ENCODE results near the gene KDM5C. TPM values are rescaled to one million over a fixed set of nuclear protein-coding genes. Genes with fewer than 3 reads are reported as not detected.

KDM5C gene
- total RNA-seq, 2 donors from 2014 or later = 65.1 to 171 TPM

- no peaks in the 10 kb centered on the region for H3K9me3 ChIP-seq
- no peaks in the 10 kb centered on the region for H3K36me3 ChIP-seq (replicated peaks in 1 of 2; ENCODE audit: insufficient read depth in 1 of 2, low read depth in 2 of 2)
- H3K27ac ChIP-seq = no peak overlapping the region
- intact Hi-C loops (cut with DNase I) = no loop called here
- H3K4me1 ChIP-seq = no peaks in the 10 kb centered on the region
- ATAC-seq = no peak
- 77 to 87% methylated on average over 4 to 6 of the region's 7 CpGs for WGBS, 2 donors
- TF ChIP-seq POLR2A (IDR thresholded peaks at IDR 0.05) (no peak), CTCF (IDR thresholded peaks at IDR 0.05) (no peak)
- no peaks in the 10 kb centered on the region for H3K27me3 ChIP-seq
- no peak overlapping the region for H3K4me3 ChIP-seq
- no peak for DNase-seq
Measured at GRCh38 chrX:53262189-53262917, 37.3 kb upstream of the KDM5C start.

- intact Hi-C loops (cut with DNase I) = no loop called here
- H3K9me3 ChIP-seq = no peaks in the 10 kb centered on the region
- WGBS, 2 donors = 58 to 74% methylated on average over 7 of the region's 7 CpGs
- H3K36me3 ChIP-seq (replicated peaks in 1 of 2; ENCODE audit: insufficient read depth in 1 of 2, low read depth in 2 of 2) = no peaks in the 10 kb centered on the region
- H3K27me3 ChIP-seq = no peaks in the 10 kb centered on the region
- H3K4me3 ChIP-seq = no peak overlapping the region
- no peak overlapping the region for H3K27ac ChIP-seq
- no peak for ATAC-seq
- no peaks in the 10 kb centered on the region for H3K4me1 ChIP-seq
- DNase-seq = no peak
- no peak for TF ChIP-seq POLR2A (IDR thresholded peaks at IDR 0.05)
- no peak for TF ChIP-seq CTCF (IDR thresholded peaks at IDR 0.05)
Measured at GRCh38 chrX:53261355-53261972, 36.5 kb upstream of the KDM5C start.

DNA sequence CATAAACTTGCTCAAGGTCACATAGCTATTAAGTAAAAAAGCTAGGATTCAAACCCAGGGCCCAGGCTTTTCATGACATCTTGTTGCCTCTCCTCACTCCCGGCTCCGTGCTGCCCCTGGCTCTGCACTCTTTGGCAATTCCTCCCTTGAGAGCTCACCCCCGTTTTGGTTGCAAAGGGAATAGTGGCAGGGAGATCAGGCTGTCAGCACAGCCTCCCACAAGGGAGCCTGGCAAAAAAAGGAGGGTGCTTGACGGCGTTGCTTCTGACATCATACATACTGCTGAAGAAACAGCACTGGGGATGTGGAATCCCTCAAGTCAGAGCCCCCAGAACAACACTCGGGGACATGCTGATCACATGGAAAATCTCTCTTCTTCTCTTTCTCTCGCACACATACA is 35.8 kb upstream of the KDM5C start:
- Histone ChIP-seq H3K27me3 (no peaks in the 10 kb centered on the region), H3K4me3 (no peak overlapping the region), H3K36me3 (replicated peaks in 1 of 2; ENCODE audit: insufficient read depth in 1 of 2, low read depth in 2 of 2) (no peaks in the 10 kb centered on the region), H3K27ac (no peak overlapping the region), H3K4me1 (no peaks in the 10 kb centered on the region), H3K9me3 (no peaks in the 10 kb centered on the region)
- DNase-seq = no peak
- intact Hi-C loops (cut with DNase I) = no loop called here
- no peak for ATAC-seq
- WGBS, 2 donors = 75% methylated on average over 7 of the region's 7 CpGs; no CpG with 5 or more reads in 1 of the 2 donors
- TF ChIP-seq CTCF (IDR thresholded peaks at IDR 0.05) (no peak), POLR2A (IDR thresholded peaks at IDR 0.05) (no peak)

- Histone ChIP-seq H3K4me1 (no peaks in the 10 kb centered on the region), H3K4me3 (no peak overlapping the region), H3K27me3 (no peaks in the 10 kb centered on the region), H3K9me3 (no peaks in the 10 kb centered on the region), H3K27ac (no peak overlapping the region), H3K36me3 (replicated peaks in 1 of 2; ENCODE audit: insufficient read depth in 1 of 2, low read depth in 2 of 2) (no peaks in the 10 kb centered on the region)
- no peak for DNase-seq
- ATAC-seq = no peak
- 90 to 93% methylated on average over 6 of the region's 6 CpGs for WGBS, 2 donors
- intact Hi-C loops (cut with DNase I) = no loop called here
- no peak for TF ChIP-seq POLR2A (IDR thresholded peaks at IDR 0.05)
- no peak for TF ChIP-seq CTCF (IDR thresholded peaks at IDR 0.05)
Measured at GRCh38 chrX:53257670-53258423, 32.8 kb upstream of the KDM5C start.

All from body of pancreas (tissue), 4 donors.